Measurements from ENCODE around the gene WFS1.

The WFS1 gene

DNA sequence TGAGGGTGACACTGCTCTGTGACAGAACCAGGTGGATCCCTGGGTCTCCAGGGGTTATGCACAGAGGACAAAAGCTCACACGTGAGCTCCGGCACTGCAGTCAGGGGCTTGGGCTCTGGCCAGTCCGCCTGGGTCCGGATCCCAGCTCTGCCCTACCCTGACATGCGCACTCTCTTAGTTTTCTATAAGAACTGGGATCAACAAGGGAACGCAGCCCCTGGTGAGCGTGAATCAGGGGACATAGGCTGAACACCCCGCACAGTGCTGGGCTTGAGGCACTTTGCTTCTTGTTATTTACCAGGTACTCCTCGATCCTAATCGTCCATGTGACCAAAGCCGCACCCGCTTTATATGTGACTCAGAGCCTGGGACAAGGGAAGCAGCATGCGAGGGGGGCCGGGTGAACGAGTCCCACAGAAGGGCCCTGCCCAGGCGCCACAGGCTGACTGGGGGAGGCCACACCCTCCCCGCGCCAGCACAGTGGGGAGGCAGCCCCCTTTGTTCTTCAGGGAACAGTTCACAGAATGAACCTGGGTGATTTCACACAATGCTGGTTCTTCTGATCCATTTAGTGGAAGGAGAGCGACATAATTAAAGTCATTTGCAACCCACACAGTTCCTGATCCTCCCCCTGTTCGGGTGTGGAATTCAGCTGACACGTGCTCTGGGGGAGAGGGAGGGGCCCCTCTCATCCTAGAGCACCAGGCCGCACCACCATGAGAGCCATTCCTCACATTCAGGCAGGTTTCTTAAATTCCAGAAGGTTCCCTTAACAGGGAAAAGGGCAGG lies 55.5 kb downstream of the WFS1 start:
- DNase-seq (ENCODE audit: low read depth) = no peak

DNA sequence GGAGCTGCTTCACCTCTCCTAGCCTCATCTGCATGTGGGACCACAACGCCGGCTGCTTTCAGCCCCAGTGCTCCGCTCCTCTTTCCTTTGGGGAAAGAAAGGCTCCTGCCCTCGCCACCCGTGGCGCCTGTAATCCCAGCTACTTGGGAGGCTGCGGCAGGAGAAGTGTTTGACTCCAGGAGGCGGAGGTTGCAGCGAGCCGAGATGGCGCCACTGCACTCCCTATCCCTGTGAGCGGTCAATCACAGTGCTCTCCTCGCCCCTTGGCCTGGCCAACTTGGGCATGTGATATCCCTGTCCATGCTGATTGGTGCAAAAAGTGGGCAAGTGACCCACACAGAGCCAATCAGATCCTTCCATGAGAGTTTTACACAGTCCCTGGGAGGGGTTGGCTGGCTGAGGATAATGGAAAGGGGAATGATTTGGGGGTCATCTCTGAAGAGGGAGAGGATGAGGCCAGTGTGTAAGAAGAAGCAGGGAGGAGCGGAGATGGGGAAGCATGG lies 56.2 kb downstream of the WFS1 start:
- no peak for DNase-seq (ENCODE audit: low read depth)

DNA sequence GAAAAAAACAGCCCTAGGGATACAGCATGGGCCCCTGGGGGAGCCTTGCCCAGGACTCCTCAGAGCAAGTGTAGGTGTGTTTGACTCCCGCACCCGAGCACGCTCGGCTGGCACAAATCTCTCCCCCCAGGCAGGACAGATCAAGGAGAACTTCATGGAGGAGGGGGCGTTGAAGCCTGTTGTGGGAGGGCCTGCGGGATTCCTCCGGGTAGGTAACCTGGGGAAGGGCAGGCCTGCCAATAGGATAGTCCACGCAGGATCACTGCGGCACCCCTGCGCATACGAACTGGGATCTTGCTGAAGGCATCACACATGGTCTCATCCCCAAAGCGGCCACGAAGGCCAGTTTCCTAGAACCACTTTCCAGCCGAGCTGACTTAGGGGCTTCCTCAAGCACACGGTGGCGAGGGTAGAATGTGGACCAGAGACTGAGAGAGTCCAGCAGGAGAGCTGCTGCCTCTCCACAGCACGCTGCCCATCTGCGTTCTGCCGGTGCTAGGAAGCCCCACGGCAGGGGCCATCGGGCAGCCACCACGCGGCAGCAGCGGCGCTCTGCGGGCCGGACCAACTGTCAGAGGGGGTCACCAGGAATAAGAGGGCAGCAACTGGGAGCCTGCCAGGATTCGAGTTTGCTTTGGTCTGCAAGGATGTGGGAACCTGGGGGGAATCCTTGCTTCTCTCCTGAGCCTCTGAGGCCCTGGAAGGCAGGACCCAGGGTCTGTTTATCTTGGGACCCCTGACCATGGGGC lies 56.8 kb downstream of the WFS1 start:
- no peak for DNase-seq (ENCODE audit: low read depth)

DNA sequence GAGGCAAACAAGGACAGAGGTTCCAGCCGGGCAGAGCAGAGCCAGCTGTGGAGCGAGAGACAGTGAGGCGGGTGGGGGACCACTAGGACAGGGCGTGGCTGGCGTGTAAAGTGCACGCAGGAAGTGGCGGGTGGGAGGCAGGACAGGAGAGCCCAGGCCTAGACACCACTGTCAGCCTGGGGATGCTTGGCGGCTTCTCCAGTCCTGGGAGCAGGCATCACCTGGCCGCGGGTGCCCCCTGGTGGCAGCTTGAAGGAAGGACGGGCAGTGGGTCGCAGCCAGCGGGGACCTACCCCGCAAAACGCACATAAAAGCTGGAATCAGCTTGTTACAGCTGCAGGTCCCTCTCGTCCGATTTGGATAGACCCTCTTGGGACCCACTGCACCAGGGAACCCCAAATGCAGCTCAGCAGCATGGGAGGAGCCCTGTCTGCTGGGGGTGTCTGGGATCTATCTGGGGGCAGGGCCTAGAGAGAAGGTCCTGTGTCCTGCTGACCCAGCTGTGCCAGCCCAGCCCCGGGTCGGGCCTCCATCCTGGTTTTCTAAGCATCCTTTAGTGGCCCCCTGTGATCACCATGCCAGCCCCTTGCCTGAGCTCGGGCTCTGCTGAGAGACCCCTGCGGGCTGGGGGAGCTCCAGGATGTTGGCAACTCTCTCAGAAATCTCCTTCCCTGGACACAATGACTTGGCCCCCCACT lies 57.7 kb downstream of the WFS1 start:
- DNase-seq (ENCODE audit: low read depth) = peak; percentile 69

DNA sequence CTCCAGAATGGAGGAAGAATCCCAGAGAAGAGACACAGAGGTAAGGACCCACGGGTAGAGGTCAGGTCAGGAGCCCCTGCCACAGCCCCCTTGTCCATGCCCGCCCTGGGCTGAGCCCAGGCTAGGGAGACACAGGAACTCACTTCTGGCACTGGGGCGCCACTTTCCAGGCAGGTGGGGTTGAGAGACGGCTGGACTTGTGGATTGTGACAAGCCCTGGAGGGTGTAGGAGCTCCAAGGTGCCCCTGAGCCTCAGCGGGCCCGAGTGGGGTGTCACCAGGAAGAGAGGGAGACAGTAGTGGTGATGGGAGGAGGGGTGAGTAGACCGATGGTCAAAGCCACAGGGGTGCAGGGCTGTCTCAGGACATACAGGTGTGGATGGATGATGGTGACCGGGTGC lies 58.9 kb downstream of the WFS1 start:
- no peak for DNase-seq (ENCODE audit: low read depth)

DNA sequence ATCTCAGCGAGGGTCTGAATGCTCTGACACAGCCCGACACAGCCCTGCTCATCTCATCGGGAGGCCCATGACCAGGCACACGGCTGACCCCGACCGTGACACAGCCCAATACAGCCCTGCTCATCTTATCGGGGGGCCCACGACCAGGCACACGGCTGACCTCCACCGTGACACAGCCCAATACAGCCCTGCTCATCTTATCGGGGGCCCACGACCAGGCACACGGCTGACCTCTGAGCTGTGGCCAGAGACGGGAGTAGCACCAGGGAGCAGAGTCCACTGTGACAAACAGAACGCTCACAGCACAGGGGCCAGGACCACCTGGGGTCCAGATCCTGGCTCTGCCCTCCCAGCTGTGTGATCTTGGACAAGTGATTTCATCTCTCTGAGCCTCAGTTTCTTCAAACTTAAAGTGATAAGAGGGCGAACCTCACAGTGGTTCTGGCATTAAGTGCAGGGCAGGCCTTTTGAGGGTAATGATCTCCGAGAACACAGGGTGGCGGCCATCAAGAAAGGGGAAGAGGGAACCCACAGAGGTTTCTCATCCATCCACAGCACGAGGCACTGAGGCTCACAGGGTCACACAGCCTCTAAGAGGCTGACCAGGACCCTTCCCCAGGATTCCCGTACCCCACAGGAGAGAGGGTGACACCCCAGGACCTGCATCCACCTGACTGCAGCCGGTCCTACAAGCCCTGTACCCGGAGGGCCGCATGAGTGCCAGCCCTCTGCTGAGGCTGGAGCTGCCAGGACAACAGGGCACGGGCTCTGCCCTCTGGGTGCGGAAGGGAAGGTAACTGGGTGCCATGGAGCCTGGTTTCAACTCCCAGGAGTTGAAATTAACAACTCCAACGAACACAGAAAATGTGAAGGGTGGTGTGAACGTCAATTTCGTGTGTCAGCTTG lies 60.1 kb downstream of the WFS1 start:
- DNase-seq (ENCODE audit: low read depth) = no peak

DNA sequence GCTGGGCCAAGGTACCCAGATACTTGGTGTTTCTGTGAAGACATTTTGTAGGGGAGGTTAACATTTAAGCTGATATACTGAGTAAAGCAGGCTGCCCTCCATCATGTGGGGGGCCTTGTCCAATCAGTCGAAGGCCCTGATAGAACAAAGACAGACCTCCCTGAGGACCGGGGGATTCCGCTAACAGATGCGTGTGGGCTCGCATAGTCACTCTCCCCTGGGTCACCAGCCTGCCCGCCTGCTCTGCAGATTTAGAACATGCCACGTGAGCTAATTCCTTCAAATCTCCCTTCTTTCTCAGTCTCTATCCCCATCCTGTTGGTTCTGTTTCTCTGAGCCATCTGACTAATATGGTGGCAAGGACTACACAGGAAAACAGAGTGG lies 60.7 kb downstream of the WFS1 start:
- DNase-seq (ENCODE audit: low read depth) = no peak

DNA sequence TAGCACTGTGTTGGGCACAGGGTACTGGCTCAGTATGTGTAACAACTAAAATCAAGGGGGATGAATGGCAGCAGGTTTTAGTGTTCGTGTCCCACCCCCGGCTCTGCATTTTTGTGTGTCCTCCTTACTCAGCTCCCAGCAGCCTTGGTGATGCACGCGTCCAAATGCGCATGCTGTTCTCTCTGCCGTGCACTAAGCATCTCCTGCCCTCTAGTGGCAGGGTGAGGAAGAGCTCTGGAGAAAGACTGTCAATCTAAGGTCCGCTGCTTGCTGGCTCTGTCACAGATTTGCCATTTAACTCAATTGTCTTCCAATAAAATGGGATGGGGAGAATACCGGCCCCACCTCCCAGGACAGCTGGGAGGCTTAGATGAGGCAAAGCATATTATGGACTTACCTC lies 61.4 kb downstream of the WFS1 start:
- DNase-seq (ENCODE audit: low read depth) = no peak

DNA sequence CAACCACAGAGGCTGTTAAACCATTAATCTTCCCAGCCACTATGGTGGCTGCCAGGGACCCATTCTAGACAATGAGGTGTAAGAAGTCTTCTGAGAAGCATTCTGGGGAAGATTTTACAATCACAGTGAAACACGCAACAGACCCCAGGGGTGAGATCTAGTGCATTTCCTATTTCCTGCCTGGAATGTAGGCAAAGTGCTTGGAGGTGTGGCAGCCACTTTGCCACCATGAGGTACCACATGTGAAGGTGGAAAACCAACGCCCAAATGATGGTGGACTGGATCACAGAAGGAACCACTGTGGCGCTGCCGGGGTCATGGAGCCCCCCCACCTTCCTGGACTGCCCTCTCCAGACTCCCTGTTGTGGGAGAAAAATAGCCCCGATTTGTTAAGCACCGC lies 61.8 kb downstream of the WFS1 start:
- no peak for DNase-seq (ENCODE audit: low read depth)

DNA sequence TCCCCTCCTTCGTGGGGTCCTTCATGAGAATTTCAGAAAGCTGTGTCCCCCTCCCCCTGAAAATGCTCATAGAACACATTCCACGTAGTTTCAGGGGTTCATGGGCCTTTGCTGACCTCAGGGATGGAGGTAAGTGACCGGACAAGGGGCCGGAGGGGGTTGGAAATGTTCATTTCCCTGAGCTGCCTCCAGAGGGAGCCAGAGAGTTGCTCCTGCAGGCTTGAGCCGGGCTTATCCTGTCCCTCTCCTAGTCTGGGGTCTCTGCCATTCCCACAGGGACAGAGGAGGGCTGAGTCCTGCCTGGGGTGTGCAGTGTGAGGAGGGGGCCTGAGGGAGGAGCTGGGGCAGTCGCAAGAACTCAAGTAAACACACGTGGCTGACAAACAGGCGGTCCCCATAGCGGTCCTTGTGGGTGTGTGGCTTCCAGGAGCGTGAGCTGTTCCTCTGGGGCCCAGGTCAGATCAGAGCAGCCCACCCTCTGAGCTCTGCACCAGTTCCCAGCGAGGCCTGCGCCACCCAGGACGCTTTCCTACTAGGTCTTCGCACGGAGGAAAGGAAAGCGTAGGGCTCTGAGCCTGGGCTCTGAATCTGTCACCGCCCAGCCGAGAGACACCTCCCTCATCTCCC lies 62.5 kb downstream of the WFS1 start:
- no peak for DNase-seq (ENCODE audit: low read depth)

DNA sequence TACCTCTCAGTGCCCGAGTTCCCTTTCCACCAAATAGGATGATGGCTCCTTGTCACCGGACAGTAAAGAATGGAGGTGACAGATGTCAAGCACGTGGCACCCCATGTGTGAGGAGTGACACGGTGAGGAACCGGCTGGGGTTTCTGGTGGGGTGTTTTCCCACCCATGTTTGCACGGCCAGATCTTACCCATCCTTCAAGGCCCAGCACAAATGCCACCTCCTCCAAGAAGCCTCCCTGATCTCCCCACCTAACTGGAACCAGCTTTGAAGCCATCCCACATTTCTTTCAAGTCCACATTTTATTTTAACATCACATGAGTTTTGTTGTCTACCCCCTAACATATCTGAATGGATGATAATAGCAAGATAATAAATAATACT lies 63.0 kb downstream of the WFS1 start:
- no peak for DNase-seq (ENCODE audit: low read depth)

DNA sequence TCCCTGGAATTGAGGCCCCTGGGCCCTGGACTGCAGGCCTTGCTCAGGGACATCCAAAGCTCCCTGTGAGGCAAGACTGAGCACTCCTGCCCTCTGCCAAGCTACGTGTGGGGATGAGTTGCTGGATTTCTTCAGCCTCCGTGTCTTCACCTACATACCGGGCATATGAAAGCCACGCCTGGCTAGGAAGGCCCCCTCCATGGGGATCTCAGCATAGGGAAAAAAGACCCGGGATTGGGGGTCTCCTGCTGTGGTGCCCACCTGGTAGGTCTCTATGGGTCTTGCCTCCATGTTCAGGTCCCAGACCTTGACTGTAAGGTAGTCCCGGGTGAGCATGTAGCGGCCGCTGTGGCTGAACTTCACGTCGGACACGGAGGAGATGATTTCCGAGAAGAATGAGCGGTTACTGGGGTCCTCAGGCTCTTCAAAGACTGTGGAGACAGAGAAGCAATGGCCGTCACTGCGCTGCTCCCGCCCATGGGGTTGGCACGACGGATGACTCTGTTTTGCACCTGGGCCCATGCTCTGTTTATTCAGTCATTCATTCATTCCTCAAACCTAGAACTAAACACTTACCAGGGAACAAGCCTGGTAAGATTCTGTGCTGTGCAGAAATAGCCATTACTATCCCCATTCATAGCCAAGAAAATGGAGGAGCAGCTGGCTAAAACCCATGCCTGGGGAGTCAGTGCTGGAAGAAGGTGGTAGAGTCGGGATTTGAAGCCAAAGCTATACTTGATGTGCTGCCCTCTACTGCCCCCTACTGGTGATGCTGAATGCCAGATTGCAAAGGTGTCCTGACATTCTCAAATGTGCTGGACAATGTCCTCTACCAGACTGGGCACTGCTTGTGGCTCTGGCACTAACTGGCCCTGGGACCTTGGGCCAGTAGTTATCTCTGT lies 63.9 kb downstream of the WFS1 start:
- DNase-seq (ENCODE audit: low read depth) = no peak

DNA sequence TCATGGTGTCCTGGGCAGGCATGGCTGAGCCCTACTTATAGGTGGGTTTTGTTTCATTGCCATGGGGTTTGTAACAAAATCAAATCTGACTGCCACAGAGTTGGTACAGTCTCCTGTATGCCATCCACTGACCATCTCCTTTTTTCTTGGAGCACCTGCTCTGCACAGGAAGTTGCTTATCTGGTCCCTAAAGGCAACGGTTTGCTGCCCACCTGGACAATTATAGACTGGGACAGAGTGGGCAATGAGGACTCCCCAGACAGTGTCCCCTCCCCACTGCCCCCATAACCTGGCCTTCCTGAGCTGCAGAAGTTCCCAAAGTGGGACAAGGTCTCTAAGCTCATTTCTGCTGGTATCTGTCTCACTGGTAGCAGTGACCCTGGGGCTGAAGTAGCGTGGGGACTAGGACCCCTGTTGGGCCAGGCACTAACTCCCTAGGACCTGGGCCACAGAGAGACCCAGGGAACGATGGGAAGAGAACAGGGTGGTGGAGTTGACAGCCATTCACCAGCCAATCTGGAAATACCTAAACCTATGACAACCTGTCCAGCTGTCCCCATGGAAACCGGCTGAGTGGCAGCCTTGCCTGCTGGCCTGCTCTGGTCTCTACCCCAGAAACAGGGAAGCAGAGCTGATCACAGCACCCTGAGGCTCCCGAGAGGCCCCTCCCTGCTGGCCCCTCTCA lies 64.7 kb downstream of the WFS1 start:
- no peak for DNase-seq (ENCODE audit: low read depth)

DNA sequence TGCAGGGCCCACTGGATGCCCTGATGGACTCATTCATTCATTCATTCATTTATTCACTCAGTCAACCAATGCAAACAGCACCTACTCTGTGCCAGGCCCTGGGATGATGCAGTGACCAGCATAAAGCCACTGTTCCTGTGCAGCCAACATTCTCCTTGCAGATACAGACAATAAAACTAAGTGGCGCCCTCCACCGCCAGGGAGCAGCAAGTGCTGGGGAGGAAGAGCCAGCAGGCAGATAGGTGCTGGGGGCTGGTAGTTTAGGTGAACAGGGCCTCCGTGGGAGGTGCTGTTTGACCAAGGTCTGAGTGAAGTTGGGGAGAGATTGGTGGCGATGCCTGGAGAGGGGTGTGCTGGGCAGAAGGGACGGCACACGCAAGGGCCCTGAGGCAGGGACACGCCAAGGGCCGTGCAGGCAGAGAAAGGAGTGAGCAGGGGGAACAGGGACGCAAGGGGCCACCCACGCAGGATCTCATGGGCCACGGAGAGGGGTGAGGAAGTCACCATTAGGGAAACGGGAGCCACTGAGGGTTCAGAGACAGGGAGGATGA lies 65.5 kb downstream of the WFS1 start:
- DNase-seq (ENCODE audit: low read depth) = no peak

DNA sequence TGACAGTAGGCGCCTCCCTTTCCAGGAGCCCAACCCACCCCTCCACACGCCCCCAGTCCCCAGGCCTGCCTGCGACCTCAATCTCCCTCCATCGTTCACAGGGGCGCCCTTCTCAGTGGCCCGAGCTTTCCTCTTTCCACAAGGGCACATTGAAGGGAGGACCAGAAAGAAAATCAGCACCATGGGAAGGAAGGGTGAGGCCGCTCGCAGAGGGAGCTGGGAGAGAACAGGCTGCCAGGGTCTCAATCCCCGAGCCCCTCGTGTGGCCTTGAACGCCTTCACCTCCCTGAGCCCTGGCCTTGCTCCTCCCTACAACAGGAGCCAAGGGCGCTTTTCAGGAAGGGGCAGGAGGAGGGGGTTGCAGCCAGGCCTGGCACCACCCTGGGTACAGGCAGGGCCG lies 66.5 kb downstream of the WFS1 start:
- no peak for DNase-seq (ENCODE audit: low read depth)

DNA sequence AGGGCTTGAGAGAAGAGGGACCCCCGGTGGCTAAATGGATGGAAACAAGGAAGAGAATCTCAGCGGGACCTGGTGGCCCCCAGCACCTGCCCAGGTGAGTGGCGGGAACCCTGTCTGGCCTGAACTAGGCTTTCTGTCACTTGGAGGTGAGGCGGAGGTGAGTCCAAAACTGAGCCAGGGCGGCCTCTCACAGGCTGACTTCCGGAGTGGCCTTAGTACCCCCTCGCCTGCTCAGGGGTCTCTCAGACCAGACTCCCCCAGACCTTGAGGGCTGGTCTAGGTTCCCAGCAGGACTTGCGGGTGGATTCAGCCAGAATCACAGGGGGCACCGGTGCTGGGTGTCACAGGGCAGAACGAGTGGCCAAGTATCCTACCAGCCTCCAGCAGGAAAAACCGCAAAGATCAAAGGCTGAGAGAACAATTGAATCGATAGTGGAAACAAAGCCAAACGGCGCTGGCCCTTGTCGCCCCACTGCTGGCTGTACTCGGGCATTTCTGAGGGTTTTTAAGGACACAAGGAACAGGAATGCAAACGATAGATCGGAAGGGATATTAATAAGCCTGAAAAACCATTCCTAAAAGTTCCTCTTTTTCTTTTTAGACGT lies 67.8 kb downstream of the WFS1 start:
- DNase-seq (ENCODE audit: low read depth) = no peak

DNA sequence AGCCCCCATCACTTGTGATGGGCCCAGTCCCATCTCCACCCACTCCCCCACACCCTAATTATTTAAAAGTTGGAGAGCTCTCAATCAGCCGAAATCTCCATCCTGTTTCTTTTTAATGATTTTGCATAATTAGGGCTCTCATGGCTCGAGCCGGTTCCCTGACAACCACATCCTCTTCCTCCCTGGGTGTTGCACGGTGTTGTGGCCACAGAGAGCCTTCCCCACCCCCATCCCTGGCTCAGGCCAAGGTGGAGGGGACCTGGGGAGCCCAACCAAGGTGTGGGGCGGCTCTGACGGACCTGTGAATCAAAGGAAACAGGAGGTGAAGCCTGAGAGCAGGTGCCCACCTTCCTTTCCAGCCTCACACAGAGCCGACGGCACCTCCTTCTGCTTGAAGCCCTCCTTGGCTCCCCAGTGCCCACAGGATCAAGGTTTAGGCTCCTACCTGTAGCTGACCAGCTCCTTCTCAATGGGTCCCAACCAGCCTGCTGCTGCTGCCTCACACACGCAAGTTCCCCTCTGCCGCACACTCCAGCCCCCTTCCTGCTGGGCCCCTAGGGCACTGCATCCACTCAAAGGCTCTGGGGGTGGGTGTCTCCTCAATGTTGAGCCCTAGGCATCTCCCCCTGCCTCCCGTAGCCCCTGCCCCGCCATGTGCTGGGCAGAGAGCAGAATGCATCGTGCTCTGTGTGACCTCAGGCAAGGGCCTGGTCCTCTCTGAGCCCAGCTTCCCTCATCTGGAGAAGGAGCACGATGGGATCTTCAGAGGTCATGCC lies 68.7 kb downstream of the WFS1 start:
- no peak for DNase-seq (ENCODE audit: low read depth)
